Measurements from ENCODE around the gene AZIN2.

GRCh38 chr1:33123266-33123665 lies 42.3 kb downstream of the AZIN2 start:
- TF ChIP-seq CTCF (IDR thresholded peaks at IDR 0.05) (no peak), POLR2AphosphoS5 (IDR thresholded peaks at IDR 0.05) (no peak), POLR2A (IDR thresholded peaks at IDR 0.05) (no peak)
